Muscle layer of colon (tissue), 2 donors: ENCODE data around the gene CEP57.

Experiments used
- H3K27ac ChIP-seq: one replicate; pipeline ENCODE4 v1.7.0; 2013; ENCODE audit warnings: low read depth, mild to moderate bottlenecking, low read length, moderate library complexity
- H3K27me3 ChIP-seq, 2 donors: one replicate each; pipeline ENCODE4 v1.7.0; 2013; ENCODE audit warnings: low read length in 2 of 2, mild to moderate bottlenecking in 2 of 2; ENCODE audit not compliant: insufficient read depth in 2 of 2, control insufficient read depth in 1 of 2
- H3K36me3 ChIP-seq: one replicate; pipeline ENCODE4 v1.7.0; 2013; ENCODE audit warnings: mild to moderate bottlenecking, low read length; ENCODE audit not compliant: insufficient read depth
- H3K4me1 ChIP-seq: one replicate; pipeline ENCODE4 v1.7.0; 2013; ENCODE audit warnings: mild to moderate bottlenecking, low read length; ENCODE audit not compliant: insufficient read depth
- H3K4me3 ChIP-seq, 2 donors: one replicate each; pipeline ENCODE4 v1.7.0; 2013; ENCODE audit warnings: low read length in 2 of 2, low read depth in 1 of 2, mild to moderate bottlenecking in 1 of 2, moderate library complexity in 1 of 2
- H3K9ac ChIP-seq: one replicate; pipeline ENCODE4 v1.7.0; 2013; ENCODE audit warnings: low read length
- H3K9me3 ChIP-seq: one replicate; pipeline ENCODE4 v1.7.0; 2013; ENCODE audit warnings: mild to moderate bottlenecking, low read length
- donor health status: abdominal sarcoma.
- donor health status: Adenocarcinoma of cecum.

CEP57 gene

DNA sequence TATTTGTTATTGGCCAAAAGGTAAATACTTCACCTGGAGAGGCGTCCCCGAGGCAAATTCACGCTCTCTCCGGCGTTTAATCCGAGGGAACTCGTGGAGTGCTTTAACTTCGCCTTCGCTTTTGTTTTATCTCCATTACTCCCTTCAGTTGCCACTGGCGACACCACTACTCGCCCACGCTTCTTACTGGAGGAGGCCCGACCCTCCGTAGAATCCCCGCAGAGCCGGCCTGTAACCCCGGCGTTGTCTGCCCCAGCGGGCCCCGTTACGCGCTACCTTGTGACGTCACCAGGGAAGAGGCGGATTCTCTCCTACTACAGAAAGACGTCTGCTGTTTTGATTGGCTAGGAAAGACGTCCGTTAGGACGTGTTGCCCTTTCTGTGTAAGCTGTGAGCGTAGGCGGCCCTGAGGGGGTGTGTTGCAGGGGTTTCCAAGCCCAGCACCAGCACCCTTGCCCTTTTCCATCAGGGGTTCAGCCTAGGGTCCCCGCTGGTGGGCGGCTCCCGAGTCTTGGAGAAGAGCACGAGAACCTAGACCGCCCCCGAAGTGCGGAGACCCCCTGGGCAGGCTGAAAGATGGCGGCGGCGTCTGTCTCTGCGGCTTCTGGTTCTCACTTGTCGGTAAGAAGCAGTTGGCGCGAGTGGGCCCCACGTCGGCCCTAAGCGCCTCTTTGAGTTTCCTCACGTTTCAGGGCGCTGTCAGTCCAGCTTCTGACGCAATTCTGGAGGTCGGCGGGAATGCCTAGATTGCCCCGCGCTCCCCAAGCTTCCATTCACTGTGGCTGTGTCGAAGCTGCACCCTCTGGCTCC is at the start of gene CEP57:
CEP57 (plus strand) TSS at position 376 of the 810 bp plus-strand sequence; CDS start at position 577, 201 bp downstream.
- no peaks in the 10 kb centered on the region for H3K9me3 ChIP-seq
- H3K4me3 ChIP-seq, result peak within 1 kb of the TSS; percentile 89 to 100
- peaks cover 21% of the 10 kb centered on the region for H3K4me1 ChIP-seq
- H3K27me3 ChIP-seq, result no peaks in the 10 kb centered on the region
- H3K27ac ChIP-seq, result peak within 1 kb of the TSS; percentile 100
- peaks cover 8% of the 10 kb centered on the region for H3K36me3 ChIP-seq
- peak within 1 kb of the TSS; percentile 83 for H3K9ac ChIP-seq

DNA sequence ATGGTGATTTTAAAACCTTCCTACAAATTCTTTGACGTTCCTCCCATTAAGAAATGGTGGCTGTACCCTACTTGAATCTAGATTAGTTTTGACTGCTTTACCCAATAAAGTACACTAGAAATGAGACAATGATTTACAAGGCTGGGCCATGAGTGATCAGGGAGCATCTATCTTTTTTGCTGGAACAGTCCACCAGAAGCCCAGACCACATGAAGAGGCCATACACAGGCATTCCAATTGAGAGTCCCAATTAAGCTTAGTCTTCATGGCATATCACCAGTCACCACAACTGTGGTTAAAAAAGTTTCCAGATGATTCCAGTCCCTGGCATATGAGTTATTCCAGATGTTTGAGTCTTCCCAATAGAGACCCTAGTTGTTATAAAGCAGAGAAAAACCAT is 40.2 kb upstream of the CEP57 start:
- no peak overlapping the region for H3K9ac ChIP-seq
- no peak overlapping the region for H3K27ac ChIP-seq
- no peaks in the 10 kb centered on the region for H3K9me3 ChIP-seq
- H3K36me3 ChIP-seq, result no peaks in the 10 kb centered on the region
- no peaks in the 10 kb centered on the region for H3K4me1 ChIP-seq
- H3K27me3 ChIP-seq, result no peaks in the 10 kb centered on the region
- no peak overlapping the region for H3K4me3 ChIP-seq

DNA sequence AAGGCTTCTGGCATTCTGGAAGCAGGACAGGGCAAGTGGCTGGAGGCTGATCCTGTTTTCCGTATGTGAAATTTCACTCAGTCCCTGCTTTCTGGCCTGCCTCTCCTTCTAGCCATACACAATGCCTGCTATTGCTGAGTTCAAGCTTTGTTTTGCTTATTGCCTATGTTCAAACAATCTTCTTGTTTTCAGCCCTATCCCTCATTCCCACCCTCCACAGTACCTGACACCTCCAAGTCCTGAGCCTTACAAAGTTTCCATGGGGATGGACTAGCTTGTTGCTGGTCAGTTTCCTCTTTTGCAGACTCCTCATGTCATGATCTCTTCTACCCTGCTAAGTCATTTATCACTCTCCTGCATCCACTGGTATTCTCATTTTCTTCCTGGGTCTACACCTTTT is 38.8 kb upstream of the CEP57 start:
- no peak overlapping the region for H3K27ac ChIP-seq
- H3K4me3 ChIP-seq, result no peak overlapping the region
- H3K36me3 ChIP-seq, result no peaks in the 10 kb centered on the region
- H3K4me1 ChIP-seq, result no peaks in the 10 kb centered on the region
- H3K9ac ChIP-seq, result no peak overlapping the region
- H3K9me3 ChIP-seq, result no peaks in the 10 kb centered on the region
- no peaks in the 10 kb centered on the region for H3K27me3 ChIP-seq

DNA sequence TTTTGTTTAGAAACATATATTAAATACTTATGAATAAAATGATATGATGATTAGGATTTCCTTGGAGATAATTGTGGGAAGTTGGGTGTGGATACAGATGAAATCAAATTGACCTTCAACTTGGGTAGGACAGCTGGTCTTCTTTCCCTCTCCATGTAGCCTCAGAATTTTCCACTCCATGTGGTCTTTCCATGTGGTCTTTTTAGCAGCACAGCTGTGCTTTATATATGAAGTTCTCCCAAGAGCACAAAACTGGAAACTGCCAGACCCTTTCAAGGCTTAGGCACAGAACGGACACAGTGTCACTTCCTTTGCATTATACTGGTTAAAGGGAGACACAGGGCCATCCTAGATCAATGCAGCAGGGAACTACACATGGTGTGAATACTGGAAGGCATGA is 29.4 kb upstream of the CEP57 start:
- H3K36me3 ChIP-seq, result no peaks in the 10 kb centered on the region
- no peak overlapping the region for H3K27ac ChIP-seq
- H3K4me3 ChIP-seq, result no peak overlapping the region
- H3K27me3 ChIP-seq, result no peaks in the 10 kb centered on the region
- no peak overlapping the region for H3K9ac ChIP-seq
- H3K9me3 ChIP-seq, result no peaks in the 10 kb centered on the region
- H3K4me1 ChIP-seq, result no peaks in the 10 kb centered on the region

DNA sequence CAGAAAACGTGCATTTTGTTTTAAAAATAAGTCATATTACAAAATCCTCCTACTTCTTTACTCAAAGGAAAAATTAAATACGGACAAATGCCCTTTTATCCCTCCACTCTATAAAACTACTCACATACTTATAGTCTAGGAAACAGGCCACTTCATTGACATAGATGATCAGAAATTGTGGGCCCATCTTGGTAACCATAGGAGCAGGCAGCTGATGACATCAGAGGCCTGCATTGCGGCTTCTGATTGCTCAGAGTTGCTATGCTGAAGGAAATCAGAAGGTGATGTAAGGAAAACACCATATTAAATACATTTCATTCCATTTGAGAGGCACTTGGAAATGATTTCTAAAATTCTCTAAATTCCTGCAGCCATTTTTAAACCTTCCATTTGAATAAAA is 27.8 kb upstream of the CEP57 start:
- Histone ChIP-seq H3K27ac (no peak overlapping the region), H3K4me1 (no peaks in the 10 kb centered on the region), H3K9me3 (no peaks in the 10 kb centered on the region), H3K9ac (no peak overlapping the region), H3K27me3 (no peaks in the 10 kb centered on the region), H3K4me3 (no peak overlapping the region), H3K36me3 (no peaks in the 10 kb centered on the region)

DNA sequence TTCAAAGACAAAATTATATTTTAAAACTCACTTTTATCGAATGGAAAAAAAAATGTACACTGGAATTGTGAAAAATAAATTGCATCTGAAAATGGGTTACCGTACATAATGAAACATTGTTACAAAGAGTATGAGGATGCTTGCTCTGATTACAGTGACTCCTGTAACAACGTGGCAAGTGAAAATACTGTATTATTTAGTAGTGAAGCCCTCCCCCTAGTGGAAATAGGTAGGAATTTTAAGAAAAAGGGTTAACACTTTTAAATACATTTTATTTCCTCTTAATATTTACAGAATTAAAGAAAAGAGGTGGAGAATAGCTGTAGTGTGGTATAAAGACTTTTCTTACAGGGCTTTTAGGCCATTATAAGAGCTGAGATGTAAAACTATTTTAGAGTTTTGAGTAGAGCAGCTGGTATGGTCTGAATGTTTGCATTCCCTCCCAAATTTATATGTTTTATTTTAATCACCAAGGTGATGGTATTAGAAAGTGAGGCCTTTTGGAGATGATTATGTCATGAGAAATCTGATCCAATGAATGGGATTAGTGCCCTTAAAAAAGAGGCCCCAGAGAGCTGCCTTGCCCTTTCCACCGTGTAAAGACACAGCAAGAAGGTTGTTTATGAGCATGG is 25.9 kb upstream of the CEP57 start:
- no peaks in the 10 kb centered on the region for H3K9me3 ChIP-seq
- no peak overlapping the region for H3K27ac ChIP-seq
- H3K27me3 ChIP-seq, result no peaks in the 10 kb centered on the region
- H3K9ac ChIP-seq, result no peak overlapping the region
- H3K4me3 ChIP-seq, result no peak overlapping the region
- no peaks in the 10 kb centered on the region for H3K4me1 ChIP-seq
- H3K36me3 ChIP-seq, result peaks cover 8% of the 10 kb centered on the region

DNA sequence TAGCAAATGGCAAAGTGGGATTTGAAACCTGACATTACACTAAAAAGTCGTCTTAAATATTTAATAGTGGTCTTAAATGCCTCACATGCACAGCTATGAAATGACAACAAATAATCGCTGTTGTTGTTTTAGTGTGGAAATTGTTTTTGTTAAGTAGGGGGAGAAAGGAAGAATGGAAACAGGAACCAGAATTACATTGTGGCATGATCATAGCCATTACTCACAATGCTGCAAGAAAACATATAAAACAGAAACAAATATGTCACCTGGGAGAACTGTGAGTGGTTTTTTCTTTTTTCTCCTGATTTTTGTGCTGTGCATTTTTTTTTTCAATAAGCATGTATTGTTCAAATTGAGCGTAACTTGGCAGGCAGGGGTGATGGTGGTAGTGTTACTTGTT is 23.6 kb upstream of the CEP57 start:
- peaks cover 15% of the 10 kb centered on the region for H3K36me3 ChIP-seq
- no peaks in the 10 kb centered on the region for H3K27me3 ChIP-seq
- no peak overlapping the region for H3K9ac ChIP-seq
- H3K27ac ChIP-seq, result no peak overlapping the region
- no peak overlapping the region for H3K4me3 ChIP-seq
- no peaks in the 10 kb centered on the region for H3K9me3 ChIP-seq
- no peaks in the 10 kb centered on the region for H3K4me1 ChIP-seq

DNA sequence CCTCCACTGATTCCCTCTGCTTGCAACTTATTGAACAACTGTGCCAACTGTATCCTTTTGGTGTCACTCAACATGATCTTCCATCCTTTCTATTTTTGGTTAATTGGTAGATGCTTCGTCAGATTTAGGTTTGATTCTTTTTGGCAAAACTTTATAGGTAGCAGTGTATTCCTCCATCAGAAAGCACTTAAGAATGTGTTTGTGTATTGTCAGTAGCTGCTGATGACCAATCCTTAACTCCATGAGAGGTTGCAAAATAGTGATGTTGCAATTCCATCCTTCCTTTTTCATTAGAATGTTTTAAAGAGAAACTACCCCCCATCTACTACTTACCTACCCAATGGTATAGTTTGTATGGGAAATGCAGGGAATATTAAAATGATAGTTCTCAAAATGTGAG is 22.8 kb upstream of the CEP57 start:
- H3K9ac ChIP-seq, result no peak overlapping the region
- H3K4me1 ChIP-seq, result no peaks in the 10 kb centered on the region
- no peaks in the 10 kb centered on the region for H3K9me3 ChIP-seq
- peaks cover 15% of the 10 kb centered on the region for H3K36me3 ChIP-seq
- H3K27me3 ChIP-seq, result no peaks in the 10 kb centered on the region
- H3K4me3 ChIP-seq, result no peak overlapping the region
- no peak overlapping the region for H3K27ac ChIP-seq

DNA sequence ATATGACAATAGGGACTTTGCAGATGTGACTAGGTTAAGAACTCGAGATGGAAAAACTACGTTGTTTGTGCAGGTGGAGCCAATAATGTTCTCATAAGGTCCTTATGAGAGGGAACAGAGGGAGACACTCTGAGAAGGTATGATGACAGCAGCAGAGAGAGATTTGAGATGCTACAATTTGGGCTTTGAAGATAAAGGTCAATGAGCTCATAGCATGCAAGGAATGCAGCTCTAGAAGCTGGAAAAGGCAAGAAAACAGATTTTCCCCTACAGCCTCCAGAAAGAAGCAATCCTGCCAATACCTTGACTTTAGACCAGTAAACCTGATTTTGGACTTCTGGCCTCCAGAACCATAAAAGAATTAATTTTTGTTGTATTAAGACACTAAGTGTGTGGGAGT is 21.8 kb upstream of the CEP57 start:
- no peaks in the 10 kb centered on the region for H3K4me1 ChIP-seq
- H3K27ac ChIP-seq, result no peak overlapping the region
- no peak overlapping the region for H3K9ac ChIP-seq
- peaks cover 16% of the 10 kb centered on the region for H3K36me3 ChIP-seq
- H3K4me3 ChIP-seq, result no peak overlapping the region
- no peaks in the 10 kb centered on the region for H3K27me3 ChIP-seq
- no peaks in the 10 kb centered on the region for H3K9me3 ChIP-seq

DNA sequence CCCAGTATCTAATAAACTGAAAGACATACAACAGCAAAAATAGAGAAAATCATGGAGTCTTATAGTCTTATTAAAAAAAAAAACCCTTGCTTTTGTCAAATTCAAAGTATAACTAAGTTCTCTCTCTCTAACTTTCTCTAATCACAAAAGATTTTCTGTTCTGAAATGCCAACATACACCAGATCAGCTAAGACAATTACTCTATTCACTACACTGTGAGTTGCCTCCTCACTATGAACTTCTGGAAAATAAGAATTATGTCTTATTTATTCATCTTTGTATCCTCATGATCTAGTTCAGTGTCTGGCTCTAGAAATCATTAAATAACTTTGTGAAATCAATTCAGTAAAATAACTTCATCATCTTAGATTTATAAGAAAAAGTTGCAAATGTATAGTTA is 13.4 kb upstream of the CEP57 start:
- no peaks in the 10 kb centered on the region for H3K4me1 ChIP-seq
- peaks cover 55% of the 10 kb centered on the region for H3K36me3 ChIP-seq
- no peak overlapping the region for H3K27ac ChIP-seq
- H3K4me3 ChIP-seq, result no peak overlapping the region
- H3K27me3 ChIP-seq, result no peaks in the 10 kb centered on the region
- H3K9me3 ChIP-seq, result no peaks in the 10 kb centered on the region
- H3K9ac ChIP-seq, result no peak overlapping the region

DNA sequence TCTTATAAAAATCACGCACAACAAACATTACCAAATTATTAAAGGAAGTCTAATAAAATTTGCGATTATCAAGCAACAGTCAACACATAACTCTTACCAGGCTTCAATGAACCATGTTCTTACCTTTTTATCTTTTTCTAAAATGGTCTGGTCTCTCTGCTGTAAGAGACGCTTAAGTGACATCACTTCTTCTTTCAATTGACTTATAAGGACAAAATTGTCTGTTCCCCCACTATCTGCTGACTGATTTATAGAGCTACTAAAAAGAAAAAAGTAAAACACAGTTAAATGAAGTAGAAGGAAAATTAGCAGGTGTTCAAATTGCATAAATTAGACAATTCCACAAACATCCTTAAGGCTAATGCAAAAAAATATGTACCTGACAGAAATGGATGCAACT is 11.6 kb upstream of the CEP57 start:
- Histone ChIP-seq H3K27me3 (no peaks in the 10 kb centered on the region), H3K4me3 (no peak overlapping the region), H3K9me3 (no peaks in the 10 kb centered on the region), H3K27ac (no peak overlapping the region), H3K4me1 (no peaks in the 10 kb centered on the region), H3K9ac (no peak overlapping the region), H3K36me3 (peaks cover 56% of the 10 kb centered on the region)

DNA sequence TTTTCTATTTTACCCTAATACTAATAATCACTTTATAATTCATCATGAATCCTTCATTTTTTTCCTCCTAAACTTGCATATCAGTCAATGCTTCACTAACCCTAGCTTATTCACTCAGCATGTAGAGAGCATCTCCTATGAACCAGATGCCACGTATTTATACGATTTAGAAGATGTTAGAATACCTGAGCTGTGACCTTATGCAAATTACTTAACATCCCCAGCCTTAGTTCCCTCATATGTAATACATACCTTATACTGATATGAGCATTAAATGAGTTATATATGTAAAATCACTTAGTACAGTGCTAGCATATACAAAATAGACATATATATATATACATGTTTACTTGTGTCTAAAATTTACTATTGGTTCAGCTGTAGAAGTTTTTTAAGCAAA is 9.8 kb upstream of the CEP57 start:
- H3K27me3 ChIP-seq, result no peaks in the 10 kb centered on the region
- H3K9me3 ChIP-seq, result no peaks in the 10 kb centered on the region
- H3K27ac ChIP-seq, result no peak overlapping the region
- H3K9ac ChIP-seq, result no peak overlapping the region
- H3K36me3 ChIP-seq, result peaks cover 53% of the 10 kb centered on the region
- no peaks in the 10 kb centered on the region for H3K4me1 ChIP-seq
- H3K4me3 ChIP-seq, result no peak overlapping the region
